ENCODE data around the gene OR4D5.

OR4D5 gene

GRCh38 chr11:123939317-123939716 lies at the start of gene OR4D5:
OR4D5 (plus strand) TSS chr11:123939617; CDS start chr11:123939617, 0 bp downstream.
- DNase-seq (ENCODE audit: low read depth): no peak

- DNase-seq (ENCODE audit: low read depth): no peak
These were observed 47.4 kb upstream of the OR4D5 start for GRCh38 chr11:123892031-123892430.

- DNase-seq (ENCODE audit: low read depth): no peak
These were observed 39.6 kb upstream of the OR4D5 start for GRCh38 chr11:123899792-123900191.

GRCh38 chr11:123901867-123902266 lies 37.5 kb upstream of the OR4D5 start, which contains the start of gene OR8D4:
OR8D4 (plus strand) TSS chr11:123902167; CDS start chr11:123906432, 4,265 bp downstream.
- no peak for DNase-seq (ENCODE audit: low read depth)

GRCh38 chr11:123903932-123904331 lies 35.5 kb upstream of the OR4D5 start:
- DNase-seq (ENCODE audit: low read depth): no peak

- no peak for DNase-seq (ENCODE audit: low read depth)
These were observed 34.5 kb upstream of the OR4D5 start for GRCh38 chr11:123904932-123905331.

- no peak for DNase-seq (ENCODE audit: low read depth)
These were observed 33.6 kb upstream of the OR4D5 start for GRCh38 chr11:123905826-123906225.

GRCh38 chr11:123920943-123921342 lies 18.5 kb upstream of the OR4D5 start:
- no peak for DNase-seq (ENCODE audit: low read depth)

- DNase-seq (ENCODE audit: low read depth): no peak
These were observed 15.4 kb upstream of the OR4D5 start for GRCh38 chr11:123924027-123924426.

- no peak for DNase-seq (ENCODE audit: low read depth)
These were observed 3.0 kb downstream of the OR4D5 start for GRCh38 chr11:123942413-123942812.

GRCh38 chr11:123943738-123944137 lies 4.3 kb downstream of the OR4D5 start, which contains the start of gene OR6T1:
OR6T1 (minus strand) TSS chr11:123943838; CDS start chr11:123943838, 0 bp downstream.
- no peak for DNase-seq (ENCODE audit: low read depth)

GRCh38 chr11:123945132-123945531 lies 5.7 kb downstream of the OR4D5 start:
- DNase-seq (ENCODE audit: low read depth): no peak

- DNase-seq (ENCODE audit: low read depth): no peak
These were observed 17.3 kb downstream of the OR4D5 start for GRCh38 chr11:123956752-123957151.

- DNase-seq (ENCODE audit: low read depth): no peak
These were observed 34.4 kb downstream of the OR4D5 start for GRCh38 chr11:123973816-123974215.

GRCh38 chr11:123976770-123977560 lies 37.5 kb downstream of the OR4D5 start:
- DNase-seq (ENCODE audit: low read depth): no peak

- DNase-seq (ENCODE audit: low read depth): no peak
These were observed 38.4 kb downstream of the OR4D5 start, which contains the start of gene OR10S1 for GRCh38 chr11:123977731-123978347. OR10S1 (minus strand) TSS chr11:123977781; CDS start chr11:123977664, 117 bp downstream.

GRCh38 chr11:123979311-123979710 lies 39.9 kb downstream of the OR4D5 start:
- no peak for DNase-seq (ENCODE audit: low read depth)
